ENCODE results near the gene MAP4K2.

Gene MAP4K2

DNA sequence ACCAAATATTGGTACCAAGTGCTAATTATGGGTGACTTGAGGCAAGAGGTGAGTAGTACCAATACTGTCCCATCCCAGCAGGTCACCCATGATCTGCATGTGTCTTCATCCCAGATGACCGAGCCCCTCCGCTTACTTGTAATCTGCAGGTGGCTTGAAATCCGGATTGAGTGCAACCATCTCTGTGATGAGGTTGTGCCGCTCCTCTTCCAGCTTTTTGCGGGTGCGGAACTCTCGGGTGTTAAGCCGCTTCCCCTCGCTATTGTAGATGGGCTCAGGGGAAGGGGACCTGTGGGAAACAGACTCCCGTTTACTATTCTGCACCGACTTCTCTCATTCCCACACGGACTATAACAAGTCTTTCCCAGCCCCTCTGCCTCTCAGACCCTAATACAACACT is 32.9 kb downstream of the MAP4K2 start:
- DNase-seq (ENCODE audit: low read depth), result no peak
- TF ChIP-seq, protein P1, sequence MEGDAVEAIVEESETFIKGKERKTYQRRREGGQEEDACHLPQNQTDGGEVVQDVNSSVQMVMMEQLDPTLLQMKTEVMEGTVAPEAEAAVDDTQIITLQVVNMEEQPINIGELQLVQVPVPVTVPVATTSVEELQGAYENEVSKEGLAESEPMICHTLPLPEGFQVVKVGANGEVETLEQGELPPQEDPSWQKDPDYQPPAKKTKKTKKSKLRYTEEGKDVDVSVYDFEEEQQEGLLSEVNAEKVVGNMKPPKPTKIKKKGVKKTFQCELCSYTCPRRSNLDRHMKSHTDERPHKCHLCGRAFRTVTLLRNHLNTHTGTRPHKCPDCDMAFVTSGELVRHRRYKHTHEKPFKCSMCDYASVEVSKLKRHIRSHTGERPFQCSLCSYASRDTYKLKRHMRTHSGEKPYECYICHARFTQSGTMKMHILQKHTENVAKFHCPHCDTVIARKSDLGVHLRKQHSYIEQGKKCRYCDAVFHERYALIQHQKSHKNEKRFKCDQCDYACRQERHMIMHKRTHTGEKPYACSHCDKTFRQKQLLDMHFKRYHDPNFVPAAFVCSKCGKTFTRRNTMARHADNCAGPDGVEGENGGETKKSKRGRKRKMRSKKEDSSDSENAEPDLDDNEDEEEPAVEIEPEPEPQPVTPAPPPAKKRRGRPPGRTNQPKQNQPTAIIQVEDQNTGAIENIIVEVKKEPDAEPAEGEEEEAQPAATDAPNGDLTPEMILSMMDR (IDR thresholded peaks at IDR 0.05; ENCODE audit: control insufficient read depth, extremely low read depth, insufficient read depth), result no peak
- no peak overlapping the region for H3K4me3 ChIP-seq (ENCODE audit: low read depth, low read length)

DNA sequence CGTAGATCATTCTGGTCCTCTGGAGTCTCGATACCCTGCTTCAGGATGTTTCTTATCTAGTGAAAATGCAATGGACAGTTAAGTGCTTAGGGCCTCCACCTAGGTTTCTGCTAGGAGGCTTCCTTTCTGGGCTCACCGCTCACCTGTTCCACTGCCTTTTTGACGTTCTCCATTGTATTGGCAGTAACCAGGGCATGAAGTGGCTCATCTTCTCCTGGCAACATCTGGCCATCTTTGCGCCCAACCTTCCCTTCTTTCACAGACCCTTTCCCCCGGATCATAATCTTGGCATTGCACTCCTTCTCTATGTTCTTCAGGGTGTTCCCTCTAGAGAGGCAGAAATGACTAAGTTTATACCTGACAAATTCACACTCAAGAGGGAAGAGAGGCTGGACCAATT is 33.7 kb downstream of the MAP4K2 start:
- DNase-seq (ENCODE audit: low read depth), result no peak
- TF ChIP-seq, protein P1 (IDR thresholded peaks at IDR 0.05; ENCODE audit: control insufficient read depth, extremely low read depth, insufficient read depth), result no peak
- H3K4me3 ChIP-seq (ENCODE audit: low read depth, low read length), result no peak overlapping the region

DNA sequence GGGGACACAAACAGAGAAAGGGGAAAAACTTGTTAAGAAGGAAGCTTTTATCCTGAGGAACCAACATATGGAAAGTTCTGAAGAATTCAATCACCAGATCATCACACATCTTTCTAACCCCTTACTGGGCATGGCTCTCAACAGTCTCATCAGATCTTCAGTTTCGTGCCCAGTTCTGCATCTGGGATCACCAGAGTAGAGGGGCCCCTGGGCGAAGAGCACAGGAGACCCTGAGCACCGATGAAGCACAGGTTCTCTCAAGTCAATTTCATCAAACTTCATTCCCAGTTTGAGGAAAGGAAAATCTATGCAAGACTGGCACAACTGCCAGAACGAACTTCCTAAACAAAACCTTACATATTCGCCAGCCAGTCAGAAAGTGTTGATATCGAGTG is 34.7 kb downstream of the MAP4K2 start:
- no peak overlapping the region for H3K4me3 ChIP-seq (ENCODE audit: low read depth, low read length)
- DNase-seq (ENCODE audit: low read depth), result no peak
- TF ChIP-seq, protein P1 (IDR thresholded peaks at IDR 0.05; ENCODE audit: control insufficient read depth, extremely low read depth, insufficient read depth), result no peak

DNA sequence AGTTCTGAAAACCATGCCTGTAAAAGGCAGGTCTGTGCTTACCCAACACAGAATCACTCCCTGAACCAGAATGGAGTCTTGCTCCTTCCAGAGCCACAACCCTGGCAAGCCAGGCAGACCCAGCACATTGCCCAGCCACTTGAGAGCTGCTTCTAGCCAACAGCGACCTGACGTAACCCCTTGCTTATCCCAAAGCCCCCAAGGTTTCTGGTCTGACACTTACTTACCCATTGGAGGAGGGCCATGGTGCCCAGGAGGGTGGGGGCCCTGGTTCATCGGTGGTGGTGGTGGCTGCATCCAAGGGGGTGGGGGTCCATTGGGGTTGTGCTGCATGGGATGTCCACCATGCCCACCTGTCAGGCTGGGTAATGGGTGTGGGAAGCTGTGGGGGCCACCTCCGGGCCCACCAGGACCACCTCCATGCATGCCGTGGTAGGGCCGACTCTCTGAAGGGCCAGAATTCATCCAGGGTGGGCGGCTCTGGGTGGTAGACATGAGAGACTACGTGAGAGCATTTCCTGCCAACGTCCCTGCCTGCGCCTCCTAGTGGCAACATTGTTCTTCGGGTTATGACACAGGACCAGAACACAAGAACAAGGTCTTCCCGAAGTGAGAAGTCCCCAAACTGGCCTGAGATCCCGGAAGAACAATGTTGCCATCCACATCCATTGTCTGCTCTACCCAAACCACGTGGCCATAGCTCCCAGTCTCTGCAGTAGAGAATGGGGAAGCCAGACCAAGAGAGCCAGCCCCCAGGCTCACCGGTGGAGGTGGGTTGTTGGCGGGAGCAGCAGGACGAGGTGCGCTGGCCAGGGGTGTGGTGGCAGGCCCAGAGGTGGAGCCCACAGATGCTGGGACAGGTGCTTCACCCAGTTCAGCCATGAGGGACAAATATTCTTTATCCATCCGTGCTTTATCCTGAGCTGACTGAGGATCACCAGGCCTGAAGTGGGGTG is 35.4 kb downstream of the MAP4K2 start:
- no peak overlapping the region for H3K4me3 ChIP-seq (ENCODE audit: low read depth, low read length)
- DNase-seq (ENCODE audit: low read depth), result peak; percentile 39
- TF ChIP-seq, protein P1 (IDR thresholded peaks at IDR 0.05; ENCODE audit: control insufficient read depth, extremely low read depth, insufficient read depth), result peak; percentile 78

DNA sequence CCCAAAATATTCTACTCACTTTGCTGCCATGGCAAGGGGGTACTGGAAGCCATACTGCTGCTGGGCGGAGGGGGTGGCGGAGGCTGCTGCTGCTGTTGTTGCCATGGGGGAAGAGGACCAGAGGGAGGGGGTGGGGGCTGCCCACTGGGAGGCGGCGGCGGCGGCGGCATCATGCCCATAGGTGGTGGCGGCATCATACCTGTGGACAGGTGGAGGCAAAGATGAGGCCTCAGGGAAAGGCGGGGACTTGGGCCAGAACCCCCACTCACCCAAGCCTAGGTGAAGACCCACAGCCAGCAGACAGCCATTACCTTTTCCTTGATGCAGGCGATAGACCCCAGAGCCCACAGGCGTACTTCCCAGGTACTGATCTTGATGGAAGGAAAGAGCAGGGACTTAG is 36.1 kb downstream of the MAP4K2 start:
- no peak for DNase-seq (ENCODE audit: low read depth)
- H3K4me3 ChIP-seq (ENCODE audit: low read depth, low read length), result no peak overlapping the region
- TF ChIP-seq, protein P1 (IDR thresholded peaks at IDR 0.05; ENCODE audit: control insufficient read depth, extremely low read depth, insufficient read depth), result no peak

DNA sequence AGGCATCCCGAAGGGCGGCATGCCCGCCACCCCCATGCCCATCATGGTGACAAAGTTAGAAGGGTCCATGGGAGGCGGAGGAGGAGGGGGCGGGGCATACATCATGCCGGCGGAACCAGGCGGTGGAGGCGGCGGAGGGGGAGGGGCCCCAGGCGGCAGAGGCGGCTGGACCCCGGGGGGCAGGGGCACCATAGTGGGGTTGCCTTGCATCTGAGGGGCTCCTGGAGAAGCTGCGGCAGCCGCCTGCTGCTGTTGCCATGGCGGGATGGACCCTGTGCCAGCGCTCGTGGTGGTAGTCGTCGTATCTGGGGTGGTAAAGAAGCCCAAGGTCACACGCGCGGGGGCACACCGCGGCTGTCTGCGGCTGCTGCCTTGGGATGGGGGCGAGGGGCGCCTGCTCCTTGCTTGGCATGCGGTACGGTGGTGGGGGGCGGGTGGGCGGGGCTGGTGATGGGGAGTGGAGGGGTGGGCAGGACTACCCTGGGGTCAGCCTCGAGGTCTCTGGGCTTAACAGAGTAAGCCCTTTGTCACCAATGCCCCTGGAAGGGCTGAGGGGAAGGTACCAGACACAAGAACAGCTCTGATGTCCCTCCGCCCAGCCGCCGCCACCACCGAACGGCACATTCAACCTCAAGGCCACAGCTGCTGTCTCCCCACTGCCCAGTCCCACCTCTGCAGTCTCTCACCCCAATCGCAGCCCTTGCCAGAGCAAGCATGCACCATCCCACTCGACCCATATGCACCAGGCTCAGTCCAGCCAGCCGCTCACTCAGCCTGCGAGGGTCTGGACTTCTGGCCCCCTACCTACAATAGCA is 37.0 kb downstream of the MAP4K2 start:
- no peak overlapping the region for H3K4me3 ChIP-seq (ENCODE audit: low read depth, low read length)
- TF ChIP-seq, protein P1 (IDR thresholded peaks at IDR 0.05; ENCODE audit: control insufficient read depth, extremely low read depth, insufficient read depth), result no peak
- DNase-seq (ENCODE audit: low read depth), result no peak

Data from LNCaP clone FGC (cell line).